Fibroblast of villous mesenchyme (primary cell): ENCODE measurements around the gene SNX13. TPM values are rescaled to one million over a fixed set of nuclear protein-coding genes. Genes with fewer than 3 reads are reported as not detected.
A peak's percentile ranks its signal among the peaks of the same experiment; 100 is the strongest.

Experiments used
- DNase-seq: peaks from one replicate; pipeline ENCODE4 v3.0.0-alpha.2; 2010; ENCODE audit warnings: low read depth
- H3K4me3 ChIP-seq: 2 replicates; pipeline ENCODE4 v1.5.1; 2011; ENCODE audit warnings: low read depth, mild to moderate bottlenecking, low read length
- CTCF ChIP-seq: IDR thresholded peaks from 2 replicates; pipeline ENCODE4 v1.5.1; 2012; ENCODE audit warnings: low read depth, mild to moderate bottlenecking, low read length; ENCODE audit not compliant: insufficient read depth
- total RNA-seq: library from RNA; depleted of rRNA; stranded (reverse); fragments of >200 nt; gene quantifications from 2 replicates; pipeline ENCODE4 v1.2.3, GENCODE V29; 2012

Gene SNX13, protein sequence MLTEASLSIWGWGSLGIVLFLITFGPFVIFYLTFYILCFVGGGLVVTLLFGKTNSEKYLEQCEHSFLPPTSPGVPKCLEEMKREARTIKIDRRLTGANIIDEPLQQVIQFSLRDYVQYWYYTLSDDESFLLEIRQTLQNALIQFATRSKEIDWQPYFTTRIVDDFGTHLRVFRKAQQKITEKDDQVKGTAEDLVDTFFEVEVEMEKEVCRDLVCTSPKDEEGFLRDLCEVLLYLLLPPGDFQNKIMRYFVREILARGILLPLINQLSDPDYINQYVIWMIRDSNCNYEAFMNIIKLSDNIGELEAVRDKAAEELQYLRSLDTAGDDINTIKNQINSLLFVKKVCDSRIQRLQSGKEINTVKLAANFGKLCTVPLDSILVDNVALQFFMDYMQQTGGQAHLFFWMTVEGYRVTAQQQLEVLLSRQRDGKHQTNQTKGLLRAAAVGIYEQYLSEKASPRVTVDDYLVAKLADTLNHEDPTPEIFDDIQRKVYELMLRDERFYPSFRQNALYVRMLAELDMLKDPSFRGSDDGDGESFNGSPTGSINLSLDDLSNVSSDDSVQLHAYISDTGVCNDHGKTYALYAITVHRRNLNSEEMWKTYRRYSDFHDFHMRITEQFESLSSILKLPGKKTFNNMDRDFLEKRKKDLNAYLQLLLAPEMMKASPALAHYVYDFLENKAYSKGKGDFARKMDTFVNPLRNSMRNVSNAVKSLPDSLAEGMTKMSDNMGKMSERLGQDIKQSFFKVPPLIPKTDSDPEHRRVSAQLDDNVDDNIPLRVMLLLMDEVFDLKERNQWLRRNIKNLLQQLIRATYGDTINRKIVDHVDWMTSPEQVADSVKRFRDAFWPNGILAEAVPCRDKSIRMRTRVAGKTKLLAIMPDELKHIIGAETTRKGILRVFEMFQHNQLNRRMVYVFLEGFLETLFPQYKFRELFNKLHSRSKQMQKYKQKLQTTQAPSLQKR
- total RNA-seq = 49.0 and 51.8 TPM in 2 replicates

- DNase-seq = peak; percentile 94
- peak within 1 kb of the TSS; percentile 96 for H3K4me3 ChIP-seq
- peak; percentile 19 for TF ChIP-seq CTCF
Measured at GRCh38 chr7:17940302-17940883, at the start of gene SNX13. Gene SNX13, minus strand, starts transcription at chr7:17940494. Its CDS starts 199 bp downstream, at chr7:17940295.

DNA sequence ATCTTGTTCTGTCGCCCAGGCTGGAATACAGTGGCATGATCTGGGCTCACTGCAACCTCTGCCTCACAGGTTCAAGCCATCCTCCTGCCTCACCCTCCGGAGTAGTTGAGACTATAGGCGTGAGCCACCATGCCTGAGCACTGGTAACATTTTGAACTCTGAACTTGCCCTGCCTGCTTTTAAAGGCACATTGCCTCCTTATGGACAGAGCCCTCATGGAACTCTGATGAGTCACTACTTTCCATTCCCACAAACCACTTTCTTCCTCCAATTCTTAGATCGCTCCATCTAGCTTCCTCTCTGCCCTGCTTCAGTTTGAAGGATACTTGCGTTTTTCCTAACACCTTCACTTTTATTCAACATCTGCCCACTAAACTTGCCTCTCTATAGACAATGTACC, 49.3 kb upstream of the SNX13 start:
- no peak for DNase-seq
- no peak overlapping the region for H3K4me3 ChIP-seq
- no peak for TF ChIP-seq CTCF

DNA sequence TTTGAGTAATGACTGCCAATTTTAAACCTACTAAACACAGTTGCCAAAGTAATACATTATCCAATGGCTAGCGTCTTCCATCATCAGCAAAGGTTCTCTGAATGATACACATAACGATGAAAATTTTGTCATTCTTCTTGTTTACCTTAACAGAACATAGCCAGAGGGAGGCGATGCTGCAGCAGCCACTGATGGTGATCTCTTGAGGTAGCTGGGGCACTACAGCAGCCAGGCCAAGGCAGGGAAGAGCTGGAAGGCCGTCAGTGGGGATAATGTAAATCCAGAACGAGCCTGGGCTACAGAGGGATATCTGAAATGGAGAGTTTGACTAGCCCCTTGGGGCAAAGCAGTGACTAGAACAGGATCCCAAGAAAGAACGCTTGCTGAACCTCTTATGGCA, 48.6 kb upstream of the SNX13 start:
- no peak overlapping the region for H3K4me3 ChIP-seq
- no peak for DNase-seq
- no peak for TF ChIP-seq CTCF

- DNase-seq = no peak
- H3K4me3 ChIP-seq = no peak overlapping the region
- TF ChIP-seq CTCF = no peak
Measured at GRCh38 chr7:17988141-17988540, 47.8 kb upstream of the SNX13 start.

DNA sequence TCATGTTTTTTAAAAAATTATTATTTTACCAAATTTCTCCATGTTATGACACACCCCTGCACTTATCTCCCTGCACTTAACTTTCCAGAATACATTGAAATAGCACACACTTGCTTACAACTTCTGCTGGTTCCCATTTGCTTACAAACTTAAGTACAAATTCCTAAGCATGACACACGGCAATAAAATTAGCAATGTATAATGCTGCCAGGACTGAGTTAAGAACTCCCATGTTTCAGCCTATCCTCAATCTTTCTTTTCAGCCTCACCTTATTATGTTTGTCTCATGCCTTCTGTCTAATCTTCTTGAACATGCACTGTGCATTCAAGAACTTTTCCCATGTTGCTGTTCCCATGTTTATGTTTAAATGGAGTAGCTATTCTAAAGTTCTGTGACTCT, 46.6 kb upstream of the SNX13 start:
- no peak for TF ChIP-seq CTCF
- DNase-seq = peak; percentile 90

GRCh38 chr7:17985473-17986239, 45.4 kb upstream of the SNX13 start:
- H3K4me3 ChIP-seq = no peak overlapping the region
- no peak for TF ChIP-seq CTCF
- DNase-seq = no peak

More for the DNA sequence above, 46.6 kb upstream of the SNX13 start:
- H3K4me3 ChIP-seq = no peak overlapping the region
